ENCODE data around the gene CSAD.

GRCh38 chr12:53224897-53225634 lies 44.3 kb upstream of the CSAD start:
- TF ChIP-seq CTCF (optimal IDR thresholded peaks at IDR 0.05 in 1 of 3, IDR thresholded peaks at IDR 0.05 in 1 of 3, conservative IDR thresholded peaks at IDR 0.05 in 1 of 3; ENCODE audit: extremely low read depth in 1 of 3, insufficient read depth in 2 of 3, low read length in 3 of 3), result peak in 1 of 3 experiments; percentile 18
- TF ChIP-seq EZH2 (IDR thresholded peaks at IDR 0.05; ENCODE audit: low read length), result no peak

Measured in keratinocyte (primary cell).